ENCODE data around the gene HLA-DQA2.
"Not testable (repeated sequence)": the region's sequence is repeated elsewhere in the genome, so short reads cannot be mapped to it uniquely, and the experiment has no call there.

The HLA-DQA2 gene

DNA sequence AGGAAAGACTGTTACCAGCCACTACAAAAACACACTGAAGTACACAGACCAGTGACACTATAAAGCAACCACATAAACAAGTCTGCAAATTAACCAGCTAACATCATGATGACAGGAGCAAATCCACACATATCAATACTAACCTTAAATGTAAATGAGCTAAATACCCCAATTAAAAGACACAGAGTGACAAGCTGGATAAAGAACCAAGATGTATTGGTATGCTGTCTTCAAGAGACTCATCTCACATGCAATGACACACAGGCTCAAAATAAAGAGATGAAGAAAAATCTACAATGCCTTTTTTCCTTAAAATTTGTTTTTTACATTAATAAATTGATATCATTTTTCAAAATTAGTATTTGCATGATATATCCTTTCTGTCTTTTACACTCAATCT is 41.7 kb downstream of the HLA-DQA2 start:
- DNase-seq, result not testable (repeated sequence)

DNA sequence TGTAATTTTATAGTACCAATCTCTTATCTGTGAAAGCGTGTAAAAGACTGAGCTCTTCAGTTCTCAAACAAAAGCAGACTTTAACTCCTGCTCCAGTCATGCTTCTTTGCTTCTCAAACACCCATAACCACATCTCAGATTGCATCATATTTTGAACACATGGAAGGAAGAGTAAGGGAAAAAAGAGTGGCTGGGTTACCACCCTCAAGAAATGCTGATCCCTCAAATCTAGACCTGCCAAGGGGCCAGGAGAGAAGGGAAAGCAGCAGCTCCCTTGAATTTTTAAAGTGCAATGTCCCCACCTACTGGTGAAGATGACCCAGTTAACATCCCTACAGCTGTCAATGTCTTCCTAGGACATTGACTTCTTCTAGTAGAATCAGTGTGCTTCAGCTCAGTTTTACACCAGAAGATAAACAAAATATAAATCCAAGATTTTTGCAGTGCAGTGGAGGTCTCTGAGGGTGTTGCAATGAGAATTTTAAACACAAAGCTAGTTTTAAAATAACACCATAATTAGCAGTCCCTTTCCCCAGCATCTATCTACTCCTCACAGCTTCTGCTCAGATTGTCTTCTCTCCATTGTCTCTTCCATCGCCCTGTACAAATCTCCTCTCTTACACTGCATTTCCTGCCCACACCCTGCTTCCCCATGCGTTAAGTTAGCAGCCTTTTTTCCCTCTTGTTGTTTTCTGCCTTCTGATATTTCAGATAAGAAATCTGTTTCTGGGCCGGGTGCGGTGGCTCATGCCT is 44.8 kb downstream of the HLA-DQA2 start:
- peak in 1 of 2 experiments; percentile 20 for DNase-seq

DNA sequence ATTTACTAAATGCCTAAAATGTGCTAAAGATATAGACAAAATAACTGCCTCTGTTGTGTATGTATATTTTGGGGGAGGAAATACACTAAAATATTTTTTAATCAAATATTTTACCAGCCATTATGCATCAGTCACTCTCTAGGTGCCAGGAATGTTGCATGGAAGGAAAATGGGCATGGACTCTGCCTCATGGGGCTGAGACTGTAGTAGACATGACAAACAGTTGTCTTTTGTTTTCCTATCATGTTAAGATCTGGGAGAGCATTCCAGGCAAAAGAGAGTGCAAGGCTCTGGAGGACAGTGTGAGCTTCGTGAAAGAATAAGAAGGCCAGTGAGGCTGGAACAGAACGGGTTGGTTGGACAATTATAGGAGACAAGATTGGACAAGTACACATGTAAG is 49.1 kb downstream of the HLA-DQA2 start:
- DNase-seq, result no peak

DNA sequence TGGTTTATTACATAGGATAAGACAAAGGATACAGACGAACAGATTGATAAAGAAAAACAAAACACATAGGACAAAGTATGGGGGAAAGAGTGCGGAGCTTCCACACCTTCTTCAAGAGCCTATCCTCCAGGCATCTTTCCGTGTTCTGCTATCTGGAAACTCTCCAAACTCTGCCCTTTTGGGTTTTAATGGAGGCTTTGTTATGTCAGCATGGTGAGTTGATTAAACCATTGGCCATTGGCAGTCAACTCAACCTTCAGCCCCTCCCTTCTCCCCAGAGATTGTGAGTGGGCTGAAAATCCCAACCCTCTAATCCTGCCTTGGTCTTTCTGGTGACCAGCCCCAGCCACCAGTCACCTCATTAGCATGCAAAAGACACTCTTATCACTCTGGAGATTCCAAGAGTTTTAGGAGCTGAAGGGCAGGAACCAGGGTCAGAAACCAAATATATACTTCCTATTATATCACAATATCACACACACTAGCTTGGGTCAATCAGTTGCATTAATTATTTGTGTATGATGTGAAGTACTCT is 51.8 kb downstream of the HLA-DQA2 start:
- DNase-seq, result no peak

DNA sequence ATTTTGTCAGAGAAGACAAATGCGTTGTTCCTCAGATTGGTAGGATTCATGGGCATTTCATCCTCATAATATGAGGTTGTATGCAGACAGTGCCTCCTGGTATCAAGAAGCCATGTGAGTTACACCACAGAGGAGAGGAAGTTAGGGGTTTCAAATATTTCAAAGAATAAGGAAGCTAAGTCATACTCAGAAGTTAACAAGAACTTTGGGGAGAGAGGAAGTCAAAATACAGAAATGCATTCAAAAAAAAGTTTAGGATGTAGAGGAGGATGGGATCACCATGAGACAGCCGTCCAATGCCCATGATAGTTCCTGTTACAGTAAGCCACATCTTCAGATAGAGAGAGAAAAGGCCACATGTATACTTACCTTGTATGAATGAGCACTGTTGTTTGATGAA is 53.3 kb downstream of the HLA-DQA2 start:
- DNase-seq, result no peak

All from stimulated activated CD4-positive, alpha-beta T cell treated with anti-CD3 and anti-CD28 coated beads, Interleukin-4, amount 100 ng/mL, for 4 hours (primary cell).